Measurements from ENCODE around the gene TUT1.
A peak's percentile ranks its signal among the peaks of the same experiment; 100 is the strongest.

Gene TUT1

GRCh38 chr11:62591448-62592145, at the start of gene TUT1:
TSS of gene TUT1 (minus strand) at chr11:62591523. CDS start at chr11:62591485, 38 bp downstream.
- TF ChIP-seq CTCF (conservative IDR thresholded peaks at IDR 0.05; ENCODE audit: low read depth, low read length): no peak
- H3K4me3 ChIP-seq (ENCODE audit: low read depth, low read length): peak within 1 kb of the TSS; percentile 86
- peak; percentile 100 for DNase-seq (ENCODE audit: low read depth)

GRCh38 chr11:62632492-62632891, 41.2 kb upstream of the TUT1 start:
- TF ChIP-seq CTCF (conservative IDR thresholded peaks at IDR 0.05; ENCODE audit: low read depth, low read length): no peak
- no peak for DNase-seq (ENCODE audit: low read depth)
- no peak overlapping the region for H3K4me3 ChIP-seq (ENCODE audit: low read depth, low read length)

- H3K4me3 ChIP-seq (ENCODE audit: low read depth, low read length): no peak overlapping the region
- DNase-seq (ENCODE audit: low read depth): peak; percentile 37
- TF ChIP-seq CTCF (conservative IDR thresholded peaks at IDR 0.05; ENCODE audit: low read depth, low read length): peak; percentile 29
These were observed 36.4 kb upstream of the TUT1 start for GRCh38 chr11:62627713-62628112.

- no peak overlapping the region for H3K4me3 ChIP-seq (ENCODE audit: low read depth, low read length)
- no peak for DNase-seq (ENCODE audit: low read depth)
These were observed 31.3 kb upstream of the TUT1 start for GRCh38 chr11:62622476-62623089.

GRCh38 chr11:62621567-62622470, 30.5 kb upstream of the TUT1 start, which contains the start of gene B3GAT3:
TSS of gene B3GAT3 (minus strand) at chr11:62621986. CDS start at chr11:62621947, 39 bp downstream.
- peak; percentile 99 for DNase-seq (ENCODE audit: low read depth)
- H3K4me3 ChIP-seq (ENCODE audit: low read depth, low read length): peak within 1 kb of the TSS; percentile 75

More at GRCh38 chr11:62622476-62623089, 31.3 kb upstream of the TUT1 start:
- no peak for TF ChIP-seq CTCF (conservative IDR thresholded peaks at IDR 0.05; ENCODE audit: low read depth, low read length)

More at GRCh38 chr11:62621567-62622470, 30.5 kb upstream of the TUT1 start, which contains the start of gene B3GAT3:
- no peak for TF ChIP-seq CTCF (conservative IDR thresholded peaks at IDR 0.05; ENCODE audit: low read depth, low read length)

Measured in choroid plexus epithelial cell (primary cell).